ENCODE measurements around the gene ALG3. TPM values are rescaled to one million over a fixed set of nuclear protein-coding genes. Genes with fewer than 3 reads are reported as not detected.

The ALG3 gene
- total RNA-seq, 1 donor from 2014 or later: 55.0 TPM

- no peak for DNase-seq (ENCODE audit: low read depth)
These were observed 50.3 kb downstream of the ALG3 start for GRCh38 chr3:184198509-184198908.

GRCh38 chr3:184196536-184196935, 52.2 kb downstream of the ALG3 start:
- peak; percentile 93 for DNase-seq (ENCODE audit: low read depth)

GRCh38 chr3:184193991-184194539, 54.7 kb downstream of the ALG3 start:
- DNase-seq (ENCODE audit: low read depth): no peak

GRCh38 chr3:184192889-184193288, 55.9 kb downstream of the ALG3 start:
- DNase-seq (ENCODE audit: low read depth): no peak

MicroRNA genes within 50 kb of the gene (microRNA counts, 767-probe panel; counts per million panel counts)
- microRNA hsa-miR-1224-3p (not detected), microRNA hsa-miR-1224-5p (not detected)

Small RNAs within 50 kb of the gene (microRNA-seq; reads per million reads assigned to microRNA genes)
- gene MIR1224: not detected

Other genes starting within 250 kb of the ALG3 start
- 15.5 and 16.7 TPM in 2 replicates for gene ABCC5, start 231.1 kb downstream of the ALG3 start, total RNA-seq
- not detected in 2 replicates for gene HTR3D, start 217.2 kb downstream of the ALG3 start, total RNA-seq
- not detected in 2 replicates for gene HTR3C, start 195.9 kb downstream of the ALG3 start, total RNA-seq
- 3.1 and 7.1 TPM in 2 replicates for gene HTR3E, start 151.9 kb downstream of the ALG3 start, total RNA-seq
- 53.7 and 54.3 TPM in 2 replicates for gene EIF2B5, start 113.6 kb downstream of the ALG3 start, total RNA-seq
- gene DVL3, start 93.6 kb downstream of the ALG3 start, total RNA-seq: 119 and 139 TPM in 2 replicates
- 329 and 375 TPM in 2 replicates for gene AP2M1, start 74.1 kb downstream of the ALG3 start, total RNA-seq
- 50.1 and 52.8 TPM in 2 replicates for gene ABCF3, start 62.8 kb downstream of the ALG3 start, total RNA-seq
- not detected in 2 replicates for gene VWA5B2, start 19.4 kb downstream of the ALG3 start, total RNA-seq
- 2.8 and 3.6 TPM in 2 replicates for gene EEF1AKMT4, start 710 bp upstream of the ALG3 start, total RNA-seq
- gene CAMK2N2, start 12.6 kb upstream of the ALG3 start, total RNA-seq: not detected in 2 replicates
- not detected in 2 replicates for gene ECE2, start 27.1 kb upstream of the ALG3 start, total RNA-seq
- 480 and 540 TPM in 2 replicates for gene PSMD2, start 50.3 kb upstream of the ALG3 start, total RNA-seq
- 358 and 371 TPM in 2 replicates for gene EIF4G1, start 65.6 kb upstream of the ALG3 start, total RNA-seq
- 14.2 and 15.5 TPM in 2 replicates for gene FAM131A, start 88.6 kb upstream of the ALG3 start, total RNA-seq
- 1.8 and 3.4 TPM in 2 replicates for gene CLCN2, start 112.6 kb upstream of the ALG3 start, total RNA-seq
- gene POLR2H, start 112.7 kb upstream of the ALG3 start, total RNA-seq: 77.1 and 87.4 TPM in 2 replicates
- 0.16 TPM in 1 of 2 replicates, not detected in the other for gene THPO, start 129.2 kb upstream of the ALG3 start, total RNA-seq
- 8.4 and 18.8 TPM in 2 replicates for gene CHRD, start 131.1 kb upstream of the ALG3 start, total RNA-seq